AG04449 (cell line): ENCODE results near the gene CARS2.
"Not testable (repeated sequence)": the region's sequence is repeated elsewhere in the genome, so short reads cannot be mapped to it uniquely, and the experiment has no call there.

Source experiments
- CTCF ChIA-PET: fragments of 350-600 bp; formaldehyde crosslinking; extraction: SDS; loops from one replicate; lab custom pipeline; 2021; ENCODE audit warnings: antibody characterized with exemption; lab: Yijun Ruan, JAX
- POLR2A ChIA-PET: fragments of 400-600, 350-600 bp; formaldehyde crosslinking; extraction: SDS; loops from one replicate; lab custom pipeline; 2020; ENCODE audit warnings: antibody characterized with exemption, inconsistent platforms; lab: Yijun Ruan, JAX
- DNase-seq: peaks from one replicate; pipeline ENCODE4 v3.0.0-alpha.2; 2010; ENCODE audit warnings: low read depth, low spot score
- H3K4me3 ChIP-seq: 2 replicates; pipeline ENCODE4 v1.5.1; 2011; ENCODE audit warnings: low read depth, mild to moderate bottlenecking, control low read depth, low read length
- TF ChIP-seq, protein P1 (sequence below): IDR thresholded peaks from one replicate; pipeline ENCODE4 v1.5.1; 2011; ENCODE audit warnings: mild to moderate bottlenecking, moderate library complexity, low read length, control low read depth, inconsistent platforms; ENCODE audit not compliant: insufficient read depth; ENCODE audit errors: missing control alignments

The CARS2 gene

DNA sequence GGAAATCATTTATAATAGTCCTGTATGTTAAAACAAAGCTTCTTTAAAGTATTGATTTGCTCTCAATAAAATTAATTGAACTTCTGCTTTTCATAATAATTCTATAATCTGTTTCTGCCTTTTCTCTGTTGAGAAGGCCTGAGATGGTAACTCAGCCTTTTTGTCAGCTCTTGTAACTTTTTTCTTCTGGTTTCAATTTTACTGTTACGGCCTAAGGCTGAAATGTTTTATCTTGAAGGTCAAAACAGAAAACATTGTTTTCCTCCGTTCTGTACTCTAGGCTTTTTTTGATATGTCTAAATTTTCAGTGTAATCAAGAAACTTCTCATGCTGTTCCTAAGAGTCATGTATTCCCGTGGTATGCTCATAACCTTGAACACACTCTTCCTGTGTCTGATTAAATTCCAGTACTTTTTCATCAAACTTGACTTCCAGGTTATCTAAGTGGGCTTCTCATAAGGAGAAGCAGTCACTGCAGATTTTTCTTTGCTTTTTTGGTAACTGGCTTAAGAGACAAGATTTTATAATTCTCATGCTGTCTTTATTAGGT lies 98.2 kb downstream of the CARS2 start:
- TF ChIP-seq, protein P1, sequence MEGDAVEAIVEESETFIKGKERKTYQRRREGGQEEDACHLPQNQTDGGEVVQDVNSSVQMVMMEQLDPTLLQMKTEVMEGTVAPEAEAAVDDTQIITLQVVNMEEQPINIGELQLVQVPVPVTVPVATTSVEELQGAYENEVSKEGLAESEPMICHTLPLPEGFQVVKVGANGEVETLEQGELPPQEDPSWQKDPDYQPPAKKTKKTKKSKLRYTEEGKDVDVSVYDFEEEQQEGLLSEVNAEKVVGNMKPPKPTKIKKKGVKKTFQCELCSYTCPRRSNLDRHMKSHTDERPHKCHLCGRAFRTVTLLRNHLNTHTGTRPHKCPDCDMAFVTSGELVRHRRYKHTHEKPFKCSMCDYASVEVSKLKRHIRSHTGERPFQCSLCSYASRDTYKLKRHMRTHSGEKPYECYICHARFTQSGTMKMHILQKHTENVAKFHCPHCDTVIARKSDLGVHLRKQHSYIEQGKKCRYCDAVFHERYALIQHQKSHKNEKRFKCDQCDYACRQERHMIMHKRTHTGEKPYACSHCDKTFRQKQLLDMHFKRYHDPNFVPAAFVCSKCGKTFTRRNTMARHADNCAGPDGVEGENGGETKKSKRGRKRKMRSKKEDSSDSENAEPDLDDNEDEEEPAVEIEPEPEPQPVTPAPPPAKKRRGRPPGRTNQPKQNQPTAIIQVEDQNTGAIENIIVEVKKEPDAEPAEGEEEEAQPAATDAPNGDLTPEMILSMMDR, result no peak
- no peak overlapping the region for H3K4me3 ChIP-seq
- ChIA-PET POLR2A (no interaction called here), CTCF (interaction anchor here (0.8 kb wide), 1 partner anchor 14 kb away, joined by 3 read pairs; no protein-coding TSS in a partner anchor)
- DNase-seq, result no peak

- POLR2A ChIA-PET, CTCF ChIA-PET, H3K4me3 ChIP-seq, DNase-seq: not testable (repeated sequence)
Observed at GRCh38 chr13:110606281-110606680, 99.6 kb downstream of the CARS2 start.

DNA sequence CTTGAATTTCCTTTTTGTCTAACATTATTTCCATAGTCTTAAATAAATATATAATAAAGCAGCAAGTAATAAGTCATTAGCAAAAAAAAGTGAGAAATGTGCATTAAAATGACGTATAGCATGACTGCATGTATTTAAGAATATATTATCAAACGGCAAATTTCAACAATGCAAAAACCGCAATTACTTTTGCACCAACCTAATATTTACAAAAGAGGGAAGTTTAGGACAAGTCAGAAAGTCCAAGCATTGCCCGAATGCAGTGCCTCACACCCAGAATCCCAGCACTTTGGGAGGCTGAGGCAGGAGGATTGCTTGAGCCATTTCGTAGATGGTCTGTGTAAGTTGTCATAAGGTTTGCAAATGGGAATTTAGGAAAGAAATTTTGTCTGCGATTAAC lies 100.8 kb downstream of the CARS2 start:
- DNase-seq, result no peak
- no peak overlapping the region for H3K4me3 ChIP-seq
- TF ChIP-seq, protein P1, result no peak
- POLR2A ChIA-PET, result no interaction called here
- CTCF ChIA-PET, result no interaction called here

GRCh38 chr13:110600980-110601379 lies 104.9 kb downstream of the CARS2 start:
- no peak for DNase-seq
- no peak overlapping the region for H3K4me3 ChIP-seq
- ChIA-PET POLR2A (no interaction called here), CTCF (no interaction called here)
- TF ChIP-seq, protein P1, result no peak

GRCh38 chr13:110600261-110600819 lies 105.6 kb downstream of the CARS2 start:
- TF ChIP-seq, protein P1, result no peak
- POLR2A ChIA-PET, result no interaction called here
- no peak for DNase-seq
- no peak overlapping the region for H3K4me3 ChIP-seq
- CTCF ChIA-PET, result no interaction called here

DNA sequence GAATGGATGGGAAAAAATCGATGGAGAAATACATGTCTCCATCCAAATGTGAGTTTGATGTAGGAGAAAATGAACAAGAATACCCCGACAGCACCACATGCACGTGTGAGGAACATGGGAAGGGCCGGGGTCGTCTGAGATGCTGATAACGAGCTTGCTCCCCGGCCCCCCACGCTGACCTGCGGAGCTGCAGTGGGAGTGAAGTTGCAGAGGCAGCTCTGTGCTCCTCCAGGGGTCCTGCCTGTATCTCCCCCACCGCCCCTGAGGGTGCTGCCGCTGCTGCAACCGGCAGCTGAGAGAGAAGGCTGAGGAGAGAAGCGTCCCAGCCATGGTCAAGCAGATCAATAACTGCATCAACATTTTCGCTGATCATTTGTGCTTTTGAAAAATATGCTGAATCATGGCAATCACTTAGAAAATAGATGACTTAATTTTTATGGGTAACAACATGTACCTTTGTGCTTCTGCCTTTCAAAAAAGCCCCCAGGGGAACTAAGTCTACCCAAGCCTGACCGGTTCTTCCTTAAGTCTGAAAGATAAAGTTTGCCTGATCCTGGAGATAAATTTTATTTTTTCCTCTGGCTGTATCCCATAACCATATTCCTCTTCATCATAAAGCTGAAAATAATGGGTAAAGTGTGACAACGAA lies 108.8 kb downstream of the CARS2 start:
- ChIA-PET CTCF (interaction anchor here (0.9 to 2.3 kb wide), 4 partner anchors 12 to 456 kb away, joined by 3 to 9 read pairs (median 4); no protein-coding TSS in a partner anchor), POLR2A (no interaction called here)
- no peak for DNase-seq
- H3K4me3 ChIP-seq, result no peak overlapping the region
- TF ChIP-seq, protein P1, result no peak
